Sigmoid colon (tissue), 7 donors: ENCODE measurements around the gene GNGT1. TPM values are rescaled to one million over a fixed set of nuclear protein-coding genes. Genes with fewer than 3 reads are reported as not detected.

Experiments used
- DNase-seq: peaks from one replicate; pipeline ENCODE4 v3.0.0-alpha.2; 2019
- H3K27ac ChIP-seq, 4 donors: fragments of 200-600 bp; sonication (generic); one replicate each; pipeline ENCODE4 v1.5.1; 2016 to 2019; ENCODE audit warnings: mild to moderate bottlenecking in 1 of 4
- H3K27me3 ChIP-seq, 3 donors: fragments of 200-600 bp; sonication (generic); one replicate each; pipeline ENCODE4 v1.5.1; 2019; ENCODE audit warnings: mild to moderate bottlenecking in 1 of 3
- H3K36me3 ChIP-seq, 4 donors: fragments of 200-600 bp; sonication (generic); one replicate each; pipeline ENCODE4 v1.5.1; 2016 to 2019
- H3K4me1 ChIP-seq, 4 donors: fragments of 200-600 bp; sonication (generic); one replicate each; pipeline ENCODE4 v1.5.1; 2017 to 2019
- H3K4me3 ChIP-seq, 4 donors: fragments of 200-600 bp; sonication (generic); one replicate each; pipeline ENCODE4 v1.5.1; 2017 to 2019; ENCODE audit warnings: mild to moderate bottlenecking in 2 of 4, moderate library complexity in 1 of 4
- H3K9me3 ChIP-seq, 4 donors: fragments of 200-600 bp in 3 of 4; sonication (generic) in 3 of 4; one replicate each; pipeline versions ENCODE4 v1.5.1 to v1.6.1; 2013 to 2019
- EP300 ChIP-seq, 4 donors: sonication (generic); formaldehyde crosslinking; IDR thresholded peaks; one replicate each; pipeline ENCODE4 v1.6.1; 2017; ENCODE audit warnings: antibody characterized with exemption in 4 of 4
- POLR2A ChIP-seq, 2 donors: fragments of 450-650 bp; IDR thresholded peaks; one replicate each; pipeline ENCODE4 v1.6.1; 2016; ENCODE audit warnings: antibody characterized with exemption in 2 of 2, mild to moderate bottlenecking in 2 of 2, moderate library complexity in 2 of 2
- POLR2AphosphoS5 ChIP-seq, 4 donors: sonication (generic); formaldehyde crosslinking; IDR thresholded peaks; one replicate each; pipeline ENCODE4 v1.6.1; 2017; ENCODE audit warnings: antibody characterized with exemption in 4 of 4
- WGBS, 2 donors: extraction: QIAGEN DNeasy Blood & Tissue Kit; methylation state at CpG; one replicate each; pipeline ENCODE4 v1.1.7; 2013; 5-methylcytosine and 5-hydroxymethylcytosine counted together
- intact Hi-C: fragments of 100-400 bp; cut with DNase I; formaldehyde crosslinking; loops from one replicate; pipeline ENCODE4 v1.15.1; 2023
- polyA plus RNA-seq, 3 donors: library from polyadenylated mRNA; stranded (reverse); fragments of 200-250 nt; gene quantifications; one replicate each; pipeline ENCODE4 v1.2.3, GENCODE V29; 2013
- small RNA-seq, 3 donors: library from RNA; depleted of rRNA; stranded (forward); fragments of <200 nt; gene quantifications; one replicate each; pipeline ENCODE3, GENCODE V24; 2016
- total RNA-seq, 4 donors: library from RNA; depleted of rRNA; stranded (reverse); fragments of >200 nt; gene quantifications; one replicate each; pipeline ENCODE4 v1.1.0, GENCODE V29; 2016
- TF ChIP-seq, protein P1 (sequence below), 4 experiments: fragments of 450-650 bp in 3 of 4; fragments of 200-600 bp in 1 of 4; IDR thresholded peaks; one replicate each; pipeline ENCODE4 v1.5.1; 2016 to 2019; ENCODE audit warnings: antibody characterized with exemption in 4 of 4, mild to moderate bottlenecking in 3 of 4, moderate library complexity in 2 of 4
- donor health status: healthy with polysubstance abuse.
- donor health status: Bipolar disorder and iron deficiency.
- donor health status: healthy.

GNGT1 gene
- total and polyA plus RNA-seq, 7 donors, result not detected

DNA sequence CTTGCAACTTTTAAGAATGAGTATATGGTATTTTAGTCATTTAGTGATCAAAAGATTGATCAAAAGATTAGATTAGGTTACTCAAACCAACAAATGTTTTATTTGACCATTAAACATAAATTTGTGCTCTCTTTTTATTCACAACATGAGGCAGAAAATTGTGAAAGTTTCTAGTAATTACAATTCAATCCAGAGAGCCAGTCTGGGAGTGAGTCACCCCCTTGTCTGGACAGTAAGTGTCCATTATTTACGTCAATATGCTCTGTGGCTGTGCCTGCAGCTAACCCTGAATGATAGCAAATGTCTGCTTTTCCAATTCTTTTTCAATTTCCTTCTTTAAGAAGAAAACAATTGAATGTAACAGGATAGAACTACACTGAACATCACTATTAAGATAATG lies 43.1 kb downstream of the GNGT1 start:
- Histone ChIP-seq H3K4me1 (no peaks in the 10 kb centered on the region), H3K27ac (no peak overlapping the region), H3K27me3 (no peaks in the 10 kb centered on the region), H3K36me3 (no peaks in the 10 kb centered on the region), H3K4me3 (no peak overlapping the region), H3K9me3 (no peaks in the 10 kb centered on the region)
- TF ChIP-seq, protein P1, sequence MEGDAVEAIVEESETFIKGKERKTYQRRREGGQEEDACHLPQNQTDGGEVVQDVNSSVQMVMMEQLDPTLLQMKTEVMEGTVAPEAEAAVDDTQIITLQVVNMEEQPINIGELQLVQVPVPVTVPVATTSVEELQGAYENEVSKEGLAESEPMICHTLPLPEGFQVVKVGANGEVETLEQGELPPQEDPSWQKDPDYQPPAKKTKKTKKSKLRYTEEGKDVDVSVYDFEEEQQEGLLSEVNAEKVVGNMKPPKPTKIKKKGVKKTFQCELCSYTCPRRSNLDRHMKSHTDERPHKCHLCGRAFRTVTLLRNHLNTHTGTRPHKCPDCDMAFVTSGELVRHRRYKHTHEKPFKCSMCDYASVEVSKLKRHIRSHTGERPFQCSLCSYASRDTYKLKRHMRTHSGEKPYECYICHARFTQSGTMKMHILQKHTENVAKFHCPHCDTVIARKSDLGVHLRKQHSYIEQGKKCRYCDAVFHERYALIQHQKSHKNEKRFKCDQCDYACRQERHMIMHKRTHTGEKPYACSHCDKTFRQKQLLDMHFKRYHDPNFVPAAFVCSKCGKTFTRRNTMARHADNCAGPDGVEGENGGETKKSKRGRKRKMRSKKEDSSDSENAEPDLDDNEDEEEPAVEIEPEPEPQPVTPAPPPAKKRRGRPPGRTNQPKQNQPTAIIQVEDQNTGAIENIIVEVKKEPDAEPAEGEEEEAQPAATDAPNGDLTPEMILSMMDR (IDR thresholded peaks at IDR 0.05), result no peak
- TF ChIP-seq EP300 (IDR thresholded peaks at IDR 0.05) (no peak), POLR2AphosphoS5 (IDR thresholded peaks at IDR 0.05) (no peak), POLR2A (IDR thresholded peaks at IDR 0.05) (no peak)
- intact Hi-C loops, result no loop called here
- no peak for DNase-seq
- WGBS, 2 donors, result 70 to 77% methylated on average over 1 of the region's 1 CpG

DNA sequence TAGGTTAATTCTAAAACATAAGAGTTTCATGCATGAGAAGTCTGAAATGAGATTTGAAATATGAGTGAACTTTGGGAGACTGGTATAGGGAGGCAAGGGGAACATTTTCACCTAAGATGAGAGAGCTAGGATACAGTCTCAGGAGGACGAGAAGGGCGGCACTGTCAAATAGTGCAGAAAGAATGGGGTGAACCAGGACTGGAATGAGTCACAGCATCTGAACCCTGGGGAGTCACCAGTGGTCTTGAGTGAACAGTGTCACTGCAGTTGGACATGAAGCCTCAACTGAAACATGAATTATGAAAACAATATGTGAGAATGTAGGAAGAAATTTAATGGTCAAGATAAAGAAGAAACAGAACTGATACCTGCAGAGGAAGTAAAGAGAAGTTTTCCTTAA lies 48.9 kb downstream of the GNGT1 start:
- DNase-seq, result no peak
- no peak overlapping the region for H3K4me3 ChIP-seq
- H3K36me3 ChIP-seq, result no peaks in the 10 kb centered on the region
- no peaks in the 10 kb centered on the region for H3K9me3 ChIP-seq
- H3K27ac ChIP-seq, result no peak overlapping the region
- intact Hi-C loops, result no loop called here
- no peaks in the 10 kb centered on the region for H3K4me1 ChIP-seq
- no peaks in the 10 kb centered on the region for H3K27me3 ChIP-seq
- TF ChIP-seq POLR2A (IDR thresholded peaks at IDR 0.05) (no peak), POLR2AphosphoS5 (IDR thresholded peaks at IDR 0.05) (no peak), EP300 (IDR thresholded peaks at IDR 0.05) (no peak)
- TF ChIP-seq, protein P1 (IDR thresholded peaks at IDR 0.05), result no peak
- WGBS, 2 donors, result 88 to 91% methylated on average over 2 of the region's 2 CpGs

DNA sequence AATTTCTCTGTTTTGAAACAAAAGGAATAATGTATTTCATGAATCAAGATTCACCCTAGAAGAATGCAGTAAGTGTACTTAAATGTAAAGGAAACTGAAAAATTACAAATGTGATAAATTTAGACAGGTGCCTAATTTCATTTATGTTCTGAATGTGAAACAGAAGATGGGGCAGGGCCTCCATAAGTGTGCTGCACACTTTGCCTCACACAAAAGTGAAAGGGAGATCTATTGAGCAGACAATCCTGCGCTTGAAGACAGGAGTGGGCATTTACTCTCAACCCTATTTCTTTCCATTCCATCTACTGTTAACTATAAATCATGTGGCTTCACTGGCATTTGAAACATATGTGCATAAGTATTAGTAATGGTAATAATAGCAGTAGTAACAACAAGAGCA lies 51.4 kb downstream of the GNGT1 start:
- Histone ChIP-seq H3K27ac (no peak overlapping the region), H3K4me3 (no peak overlapping the region), H3K27me3 (no peaks in the 10 kb centered on the region), H3K4me1 (no peaks in the 10 kb centered on the region), H3K36me3 (no peaks in the 10 kb centered on the region), H3K9me3 (no peaks in the 10 kb centered on the region)
- WGBS, 2 donors, result 90 to 91% methylated on average over 1 of the region's 1 CpG
- TF ChIP-seq EP300 (IDR thresholded peaks at IDR 0.05), result no peak
- DNase-seq, result no peak
- intact Hi-C loops, result no loop called here

DNA sequence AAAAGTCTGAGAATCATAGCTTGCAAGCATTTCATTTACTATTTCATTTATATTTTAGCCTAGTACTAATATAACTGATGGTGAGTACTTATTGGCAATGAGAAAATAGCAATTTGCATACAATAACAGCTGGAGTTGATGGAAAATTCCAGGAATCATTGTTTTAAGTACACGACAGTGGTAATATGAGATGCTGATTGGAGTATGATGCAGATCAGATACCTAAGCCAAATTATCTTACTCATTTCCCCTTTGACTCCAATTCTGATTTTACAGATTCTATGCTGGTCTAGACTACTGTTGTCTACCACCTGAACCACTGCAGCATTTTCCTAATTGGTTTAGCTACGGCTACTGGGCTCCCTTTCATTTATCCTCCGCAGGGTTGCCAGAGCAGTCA lies 51.8 kb downstream of the GNGT1 start:
- TF ChIP-seq, protein P1 (IDR thresholded peaks at IDR 0.05), result no peak
- no peak for TF ChIP-seq POLR2A (IDR thresholded peaks at IDR 0.05)
- TF ChIP-seq POLR2AphosphoS5 (IDR thresholded peaks at IDR 0.05), result no peak
- TF ChIP-seq EP300 (IDR thresholded peaks at IDR 0.05), result no peak
- H3K27me3 ChIP-seq, result no peaks in the 10 kb centered on the region
- no peaks in the 10 kb centered on the region for H3K9me3 ChIP-seq
- no peak overlapping the region for H3K4me3 ChIP-seq
- no peak for DNase-seq
- WGBS, 2 donors, result 88 to 90% methylated on average over 3 of the region's 3 CpGs
- no peaks in the 10 kb centered on the region for H3K36me3 ChIP-seq
- no peak overlapping the region for H3K27ac ChIP-seq
- intact Hi-C loops, result no loop called here
- no peaks in the 10 kb centered on the region for H3K4me1 ChIP-seq

DNA sequence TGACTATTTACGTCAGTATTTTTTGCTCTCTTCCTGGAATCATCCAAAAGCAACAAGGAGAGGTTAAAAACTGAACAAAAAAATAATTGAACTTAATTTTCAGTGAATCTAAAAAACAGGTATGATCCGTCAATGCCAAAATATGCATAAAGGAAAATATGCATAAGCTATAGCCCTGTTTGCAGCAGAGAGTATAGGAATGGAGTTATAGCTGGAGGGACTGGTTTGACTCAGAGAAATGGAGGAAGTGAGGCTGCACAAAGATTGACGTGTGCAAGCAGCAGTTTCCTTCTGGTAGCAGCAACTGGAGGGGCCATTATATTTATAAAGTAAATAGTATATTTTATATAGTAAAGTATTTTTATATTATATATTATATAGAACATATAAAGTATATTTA lies 52.3 kb downstream of the GNGT1 start:
- H3K27me3 ChIP-seq, result no peaks in the 10 kb centered on the region
- no peaks in the 10 kb centered on the region for H3K36me3 ChIP-seq
- H3K4me1 ChIP-seq, result no peaks in the 10 kb centered on the region
- H3K27ac ChIP-seq, result no peak overlapping the region
- no peaks in the 10 kb centered on the region for H3K9me3 ChIP-seq
- TF ChIP-seq POLR2AphosphoS5 (IDR thresholded peaks at IDR 0.05), result no peak
- TF ChIP-seq, protein P1 (IDR thresholded peaks at IDR 0.05), result no peak
- no peak for TF ChIP-seq EP300 (IDR thresholded peaks at IDR 0.05)
- TF ChIP-seq POLR2A (IDR thresholded peaks at IDR 0.05), result no peak
- 82 to 89% methylated on average over 3 of the region's 3 CpGs for whole genome bisulfite sequencing, 2 donors
- intact Hi-C loops, result no loop called here
- H3K4me3 ChIP-seq, result no peak overlapping the region
- no peak for DNase-seq

Small RNA genes within 50 kb of the gene (small RNA-seq; reads per million reads assigned to genes)
- 0 reads per million in 3 donors for gene AC002076.2

Other genes starting within 250 kb of the GNGT1 start
- 1 to 10 TPM in 3 of 4 donors, under 1 TPM in 1; 0.55 to 5.0 (median 3.7) TPM for gene TFPI2, start 15.8 kb upstream of the GNGT1 start, total RNA-seq
- gene TFPI2, start 15.8 kb upstream of the GNGT1 start, polyA plus RNA-seq, result 1 to 10 TPM; 1.3 to 2.5 (median 1.8) TPM
- 10 to 100 TPM; 12.9 to 26.8 (median 18.9) TPM for gene GNG11, start 15.2 kb downstream of the GNGT1 start, total RNA-seq
- gene GNG11, start 15.2 kb downstream of the GNGT1 start, polyA plus RNA-seq, result 10 to 100 TPM in 1 of 3 donors, 1 to 10 TPM in 2; 8.1 to 34.2 (median 8.1) TPM
- gene BET1, start 97.8 kb downstream of the GNGT1 start, total RNA-seq, result 10 to 100 TPM; 21.3 to 31.0 (median 26.0) TPM
- 10 to 100 TPM; 16.9 to 38.1 (median 27.0) TPM for gene BET1, start 97.8 kb downstream of the GNGT1 start, polyA plus RNA-seq